Activated B cell treated with CpG ODN at 0.5 μM for 24 hours (primary cell): ENCODE results near the gene AFF1. TPM values are rescaled to one million over a fixed set of nuclear protein-coding genes. Genes with fewer than 3 reads are reported as not detected.
A peak's percentile ranks its signal among the peaks of the same experiment; 100 is the strongest.

Experiments used
- ATAC-seq: fragments of 200-7000 bp; cut with Tn5 transposase; one replicate; pipeline ENCODE4 v1.10.0; 2021; ENCODE audit warnings: low read depth, mild to moderate bottlenecking, moderate library complexity
- CTCF ChIA-PET: fragments of 350-600 bp; sonication (Branson Sonifier 250); formaldehyde crosslinking; loops from one replicate; lab custom pipeline; 2021; ENCODE audit warnings: antibody characterized with exemption; lab: Charles Lee
- POLR2A ChIA-PET: fragments of 350-600 bp; sonication (Branson Sonifier 250); formaldehyde crosslinking; loops from one replicate; lab custom pipeline; 2021; ENCODE audit warnings: antibody characterized with exemption; lab: Charles Lee
- DNase-seq: peaks from one replicate; pipeline ENCODE4 v3.0.0; 2022
- H3K27ac Mint-ChIP-seq: one replicate; pipeline ENCODE4 v1.8.0; 2020; ENCODE audit warnings: mixed read lengths
- H3K27me3 Mint-ChIP-seq: one replicate; pipeline ENCODE4 v1.8.0; 2021; ENCODE audit warnings: mixed read lengths
- H3K36me3 Mint-ChIP-seq: one replicate; pipeline ENCODE4 v1.8.0; 2021; ENCODE audit warnings: low read depth, mixed read lengths
- H3K4me1 Mint-ChIP-seq: one replicate; pipeline ENCODE4 v1.8.0; 2021; ENCODE audit warnings: mixed read lengths
- H3K4me3 Mint-ChIP-seq: one replicate; pipeline ENCODE4 v1.8.0; 2020; ENCODE audit warnings: mild to moderate bottlenecking, mixed read lengths
- H3K9me3 Mint-ChIP-seq: one replicate; pipeline ENCODE4 v1.8.0; 2020; ENCODE audit warnings: mixed read lengths
- CTCF ChIP-seq: fragments of 200-600 bp; IDR thresholded peaks from one replicate; pipeline ENCODE4 v1.8.0; 2022; ENCODE audit warnings: antibody characterized with exemption, mild to moderate bottlenecking
- intact Hi-C: fragments of 100-400 bp; cut with micrococcal nuclease; formaldehyde crosslinking; loops from one replicate; pipeline ENCODE4 v1.15.1; 2024
- total RNA-seq: library from RNA; stranded (reverse); gene quantifications from 2 replicates; pipeline ENCODE4 v1.2.3, GENCODE V29; 2022

Gene AFF1
- total RNA-seq, 1 donor from 2014 or later, result 60.8 TPM

GRCh38 chr4:87100168-87100567 is 165.4 kb downstream of the AFF1 start:
- peaks cover 4% of the 10 kb centered on the region for H3K4me1 Mint-ChIP-seq
- H3K9me3 Mint-ChIP-seq, result no peaks in the 10 kb centered on the region
- no peak for ATAC-seq
- TF ChIP-seq CTCF, result no peak
- CTCF ChIA-PET, result interaction anchor here (0.5 kb wide), 1 partner anchor 179 kb away, joined by 3 read pairs; no protein-coding TSS in a partner anchor
- H3K27me3 Mint-ChIP-seq, result no peaks in the 10 kb centered on the region
- intact Hi-C loops, result no loop called here
- H3K36me3 Mint-ChIP-seq, result peaks cover 32% of the 10 kb centered on the region
- no peak for DNase-seq
- H3K4me3 Mint-ChIP-seq, result no peak overlapping the region
- H3K27ac Mint-ChIP-seq, result no peak overlapping the region
- POLR2A ChIA-PET, result no interaction called here

GRCh38 chr4:87101543-87102199 is 166.9 kb downstream of the AFF1 start:
- DNase-seq (no peak), ATAC-seq (no peak)
- Mint-ChIP-seq H3K27me3 (no peaks in the 10 kb centered on the region), H3K27ac (no peak overlapping the region), H3K4me1 (peaks cover 4% of the 10 kb centered on the region), H3K9me3 (no peaks in the 10 kb centered on the region), H3K4me3 (no peak overlapping the region), H3K36me3 (peaks cover 40% of the 10 kb centered on the region)
- intact Hi-C loops, result no loop called here
- ChIA-PET CTCF (no interaction called here), POLR2A (no interaction called here)
- TF ChIP-seq CTCF, result no peak

- CTCF ChIA-PET, result interaction anchor here (1.0 kb wide), 1 partner anchor 10 kb away, joined by 3 read pairs; no protein-coding TSS in a partner anchor
- DNase-seq (no peak), ATAC-seq (no peak)
- Mint-ChIP-seq H3K27ac (no peak overlapping the region), H3K9me3 (no peaks in the 10 kb centered on the region), H3K27me3 (no peaks in the 10 kb centered on the region), H3K4me3 (no peak overlapping the region), H3K4me1 (peaks cover 4% of the 10 kb centered on the region), H3K36me3 (peaks cover 47% of the 10 kb centered on the region)
- no peak for TF ChIP-seq CTCF
- POLR2A ChIA-PET, result no interaction called here
- intact Hi-C loops, result no loop called here
Observed at GRCh38 chr4:87103086-87103485, 168.3 kb downstream of the AFF1 start.

GRCh38 chr4:87103691-87104187 is 168.9 kb downstream of the AFF1 start:
- H3K4me1 Mint-ChIP-seq, result peaks cover 4% of the 10 kb centered on the region
- intact Hi-C loops, result no loop called here
- ATAC-seq, result no peak
- no peaks in the 10 kb centered on the region for H3K27me3 Mint-ChIP-seq
- no peak for DNase-seq
- ChIA-PET POLR2A (no interaction called here), CTCF (interaction anchor here (1.0 kb wide), 1 partner anchor 10 kb away, joined by 3 read pairs; no protein-coding TSS in a partner anchor)
- TF ChIP-seq CTCF, result no peak
- H3K9me3 Mint-ChIP-seq, result no peaks in the 10 kb centered on the region
- H3K4me3 Mint-ChIP-seq, result no peak overlapping the region
- peak overlapping the region; percentile 19 for H3K27ac Mint-ChIP-seq
- H3K36me3 Mint-ChIP-seq, result peaks cover 50% of the 10 kb centered on the region

- DNase-seq, result no peak
- H3K27me3 Mint-ChIP-seq, result no peaks in the 10 kb centered on the region
- no peak overlapping the region for H3K27ac Mint-ChIP-seq
- peaks cover 54% of the 10 kb centered on the region for H3K36me3 Mint-ChIP-seq
- intact Hi-C loops, result no loop called here
- ChIA-PET CTCF (interaction anchor here (1.6 kb wide), 1 partner anchor 183 kb away, joined by 7 read pairs; no protein-coding TSS in a partner anchor), POLR2A (no interaction called here)
- H3K4me3 Mint-ChIP-seq, result no peak overlapping the region
- no peaks in the 10 kb centered on the region for H3K9me3 Mint-ChIP-seq
- TF ChIP-seq CTCF, result no peak
- H3K4me1 Mint-ChIP-seq, result peaks cover 4% of the 10 kb centered on the region
- no peak for ATAC-seq
Observed at GRCh38 chr4:87105101-87105845, 170.5 kb downstream of the AFF1 start.
